ENCODE measurements around the gene NEDD4L. TPM values are rescaled to one million over a fixed set of nuclear protein-coding genes. Genes with fewer than 3 reads are reported as not detected.

The NEDD4L gene
- total and polyA plus RNA-seq, 10 of the 15 experiments (the other 5 are each of a cell fraction or from before 2014, with no cell fraction given) = 7.4 to 24.0 (median 17.7) TPM

GRCh38 chr18:58348951-58349350, 304.9 kb downstream of the NEDD4L start (continued):
- TF ChIP-seq ZNF687 (IDR thresholded peaks at IDR 0.05) = no peak

- Histone ChIP-seq H2AFZ (ENCODE audit: control insufficient read depth, low read depth, low read length) (no peak overlapping the region), H3K79me2 (ENCODE audit: control insufficient read depth, insufficient read depth, low read length) (no peaks in the 10 kb centered on the region), H3K9ac (ENCODE audit: control insufficient read depth, insufficient read depth, low read length) (no peak overlapping the region), H3K4me2 (ENCODE audit: control insufficient read depth, insufficient read depth) (no peak overlapping the region), H3K36me3 (ENCODE audit: control insufficient read depth in 2 of 2, insufficient read depth in 2 of 2, low read length in 1 of 2) (no peaks in the 10 kb centered on the region), H3K27ac (ENCODE audit: control insufficient read depth, insufficient read depth) (no peak overlapping the region), H3K9me3 (replicated peaks; ENCODE audit: control insufficient read depth, insufficient read depth, low read length) (no peaks in the 10 kb centered on the region), H3K27me3 (replicated peaks in 1 of 2; ENCODE audit: control insufficient read depth in 2 of 2, insufficient read depth in 2 of 2, low read length in 1 of 2) (no peaks in the 10 kb centered on the region), H3K4me3 (no peak overlapping the region), H4K20me1 (ENCODE audit: control insufficient read depth, insufficient read depth) (no peaks in the 10 kb centered on the region; the same call in 1 of the 2 replicates), H3K4me1 (ENCODE audit: control insufficient read depth, insufficient read depth, low read length) (no peaks in the 10 kb centered on the region)
- FAIRE-seq = no peak
- intact Hi-C loops (cut with micrococcal nuclease; ENCODE audit: unreplicated experiment) = no loop called here
- ChIA-PET SMC1A (ENCODE audit: uncharacterized antibody, unreplicated experiment) (interaction anchor here (0.6 to 1.2 kb wide), 3 partner anchors 9 to 13 kb away, joined by 3 to 5 read pairs (median 3); no protein-coding TSS in a partner anchor), CTCF (interaction anchor here (0.6 to 1.6 kb wide), 4 partner anchors 9 to 449 kb away, joined by 3 to 5 read pairs (median 3); no protein-coding TSS in a partner anchor), RAD21 (ENCODE audit: unreplicated experiment) (interaction anchor here (1.5 kb wide), 1 partner anchor 147 kb away, joined by 3 read pairs; no protein-coding TSS in a partner anchor), POLR2A (interaction anchor here (0.6 to 1.2 kb wide), 2 partner anchors 52 to 214 kb away, joined by 3 to 4 read pairs; no protein-coding TSS in a partner anchor)
- in situ Hi-C loops (cut with MboI) = no loop called here
- peak; percentile 35; the same call in 1 of the 3 replicates for ATAC-seq
- no TSS peak for BruUV-seq (replicated peaks)
- no peak for DNase-seq (ENCODE audit: low read depth, low spot score)
- 54% methylated on average over 2 of the region's 2 CpGs for WGBS (ENCODE audit: insufficient coverage, insufficient replicate concordance, low lambda C conversion rate, missing lambda C conversion rate)
- no peak for TF ChIP-seq KAT2A (conservative IDR thresholded peaks at IDR 0.05; ENCODE audit: control insufficient read depth, low read depth, low read length)
- TF ChIP-seq REST (IDR thresholded peaks at IDR 0.05; ENCODE audit: low read depth, low read length) = no peak
- peak; percentile 78 for TF ChIP-seq PKNOX1 (IDR thresholded peaks at IDR 0.05)
- no peak for TF ChIP-seq NR2C2 (IDR thresholded peaks at IDR 0.05; ENCODE audit: borderline replicate concordance, control insufficient read depth, insufficient read length, low read depth)
- no peak for TF ChIP-seq E2F8 (IDR thresholded peaks at IDR 0.05; ENCODE audit: low read depth, partially characterized antibody)
These were observed 305.6 kb downstream of the NEDD4L start for GRCh38 chr18:58349650-58350049.
